HFF-Myc (cell line): ENCODE results near the gene DNAH5.
"Not testable (repeated sequence)": the region's sequence is repeated elsewhere in the genome, so short reads cannot be mapped to it uniquely, and the experiment has no call there.

Experiments
- DNase-seq: peaks from one replicate; pipeline ENCODE4 v3.0.0-alpha.2; 2011; ENCODE audit warnings: low read depth; ENCODE audit errors: extremely low read depth
- H3K4me3 ChIP-seq: replicated peaks from 2 replicates; pipeline ENCODE4 v1.5.1; 2011; ENCODE audit warnings: low read depth, mild to moderate bottlenecking, control low read depth, low read length
- TF ChIP-seq, protein P1 (sequence below): IDR thresholded peaks from 2 replicates; pipeline ENCODE4 v1.5.1; 2012; ENCODE audit warnings: mild to moderate bottlenecking, low read depth, low read length, control low read depth; ENCODE audit errors: missing control alignments

Gene DNAH5

GRCh38 chr5:13987843-13988464, 43.5 kb upstream of the DNAH5 start:
- DNase-seq = peak; percentile 59
- no peak overlapping the region for H3K4me3 ChIP-seq
- TF ChIP-seq, protein P1, sequence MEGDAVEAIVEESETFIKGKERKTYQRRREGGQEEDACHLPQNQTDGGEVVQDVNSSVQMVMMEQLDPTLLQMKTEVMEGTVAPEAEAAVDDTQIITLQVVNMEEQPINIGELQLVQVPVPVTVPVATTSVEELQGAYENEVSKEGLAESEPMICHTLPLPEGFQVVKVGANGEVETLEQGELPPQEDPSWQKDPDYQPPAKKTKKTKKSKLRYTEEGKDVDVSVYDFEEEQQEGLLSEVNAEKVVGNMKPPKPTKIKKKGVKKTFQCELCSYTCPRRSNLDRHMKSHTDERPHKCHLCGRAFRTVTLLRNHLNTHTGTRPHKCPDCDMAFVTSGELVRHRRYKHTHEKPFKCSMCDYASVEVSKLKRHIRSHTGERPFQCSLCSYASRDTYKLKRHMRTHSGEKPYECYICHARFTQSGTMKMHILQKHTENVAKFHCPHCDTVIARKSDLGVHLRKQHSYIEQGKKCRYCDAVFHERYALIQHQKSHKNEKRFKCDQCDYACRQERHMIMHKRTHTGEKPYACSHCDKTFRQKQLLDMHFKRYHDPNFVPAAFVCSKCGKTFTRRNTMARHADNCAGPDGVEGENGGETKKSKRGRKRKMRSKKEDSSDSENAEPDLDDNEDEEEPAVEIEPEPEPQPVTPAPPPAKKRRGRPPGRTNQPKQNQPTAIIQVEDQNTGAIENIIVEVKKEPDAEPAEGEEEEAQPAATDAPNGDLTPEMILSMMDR = peak; percentile 80

DNA sequence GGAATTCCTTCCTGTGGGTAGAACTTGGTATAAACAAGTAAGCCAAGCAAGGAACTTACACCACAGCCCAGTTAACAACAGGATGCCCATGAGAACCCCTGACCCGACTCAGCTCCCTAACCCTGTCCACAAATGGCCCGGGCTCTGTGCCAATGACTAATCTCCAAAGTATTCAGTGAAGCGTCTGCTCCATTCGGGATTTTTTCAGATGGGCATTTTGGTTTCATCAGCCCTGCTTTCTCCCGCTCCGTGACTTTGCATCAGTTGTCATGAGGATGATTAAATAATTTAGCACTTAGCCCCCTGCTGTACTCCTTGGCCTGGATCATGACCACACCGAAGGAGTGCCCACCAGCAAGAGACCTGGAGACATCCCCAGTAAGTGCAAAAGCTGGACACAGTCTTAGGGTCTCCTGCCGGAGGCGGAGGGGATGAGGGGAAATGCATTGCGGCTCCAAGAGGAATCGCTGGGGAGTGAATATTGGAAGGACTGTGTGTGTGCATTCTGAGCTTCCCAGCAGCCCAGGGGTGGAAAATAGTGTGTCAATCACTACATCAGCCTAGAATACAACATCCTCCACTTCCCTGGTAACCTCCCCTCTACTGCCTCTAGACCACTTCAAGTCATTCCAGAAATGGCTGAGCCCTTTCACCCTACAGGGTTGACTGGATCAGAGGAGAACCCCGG, 41.4 kb upstream of the DNAH5 start:
- H3K4me3 ChIP-seq = no peak overlapping the region; the same call in 1 of the 2 replicates
- TF ChIP-seq, protein P1 = no peak
- peak; percentile 83 for DNase-seq

- H3K4me3 ChIP-seq = not testable (repeated sequence)
Measured at GRCh38 chr5:13984888-13985287, 40.4 kb upstream of the DNAH5 start.

DNA sequence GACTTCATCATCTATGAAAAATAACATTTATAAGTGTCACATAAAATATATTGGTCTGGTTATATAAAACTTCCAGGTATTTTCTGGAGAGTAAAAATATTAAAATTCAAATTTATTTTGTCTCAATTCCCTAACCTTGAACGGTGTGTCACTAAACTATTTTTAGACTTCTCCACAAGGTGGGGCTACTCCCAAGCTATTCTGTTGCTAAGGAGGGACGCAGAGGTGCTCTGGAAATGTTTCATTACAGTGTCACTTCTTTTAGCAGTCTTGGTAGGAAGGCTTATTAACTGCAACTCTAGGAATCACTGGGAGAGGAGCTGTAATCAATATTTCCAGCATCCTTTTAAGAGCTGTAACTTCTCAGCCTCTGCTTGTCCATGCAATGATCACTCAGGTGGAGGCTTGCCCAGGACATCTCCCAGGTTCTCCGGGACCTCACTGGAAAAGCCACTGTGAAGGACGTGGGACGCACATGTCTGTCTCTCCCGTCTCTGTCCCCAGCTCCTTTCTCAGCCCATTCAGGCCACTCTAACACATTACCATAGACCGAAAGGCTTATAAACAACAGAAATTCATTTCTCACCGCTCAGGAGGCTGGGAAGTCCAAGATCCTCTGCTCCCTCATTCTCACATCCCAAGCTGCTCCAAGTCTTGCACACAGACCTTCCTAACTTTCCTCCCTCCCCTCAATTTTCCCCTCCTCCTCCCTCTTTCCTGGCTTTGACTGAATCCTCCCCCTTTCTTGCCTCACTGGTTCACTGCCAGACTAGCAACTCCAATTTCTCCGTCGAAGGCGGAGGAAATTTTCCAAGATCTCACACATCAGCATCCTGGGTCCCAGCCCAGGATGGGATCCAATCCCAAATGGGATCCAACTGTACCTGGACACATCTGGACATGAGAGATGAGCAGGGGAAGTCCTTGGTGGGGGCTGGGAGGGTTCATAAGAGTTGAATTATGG, 32.7 kb upstream of the DNAH5 start:
- H3K4me3 ChIP-seq = no peak overlapping the region
- DNase-seq = peak; percentile 22
- TF ChIP-seq, protein P1 = peak; percentile 31

More at GRCh38 chr5:13984888-13985287, 40.4 kb upstream of the DNAH5 start:
- not testable (repeated sequence) for DNase-seq

GRCh38 chr5:13976223-13976622, 31.7 kb upstream of the DNAH5 start:
- H3K4me3 ChIP-seq = no peak overlapping the region
- DNase-seq = no peak
- TF ChIP-seq, protein P1 = no peak

DNA sequence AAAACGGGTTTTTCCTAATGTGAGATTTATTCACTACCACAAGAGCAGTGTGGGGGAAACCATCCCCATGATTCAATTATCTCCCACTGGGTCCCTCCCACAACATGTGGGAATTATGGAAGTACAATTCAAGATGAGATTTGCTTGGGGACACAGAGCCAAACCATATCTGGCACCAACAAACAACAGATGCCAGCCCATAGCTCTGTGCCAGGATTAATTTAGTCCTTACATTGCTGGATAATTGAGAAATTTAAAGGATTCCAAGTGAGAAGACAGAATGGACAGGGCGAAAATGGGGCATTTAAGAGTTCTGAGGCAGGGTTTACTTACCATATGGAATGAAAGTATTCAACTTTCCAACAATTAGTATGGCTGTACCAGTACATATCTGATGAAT, 30.8 kb upstream of the DNAH5 start:
- TF ChIP-seq, protein P1 = no peak
- DNase-seq = no peak
- H3K4me3 ChIP-seq = no peak overlapping the region

- H3K4me3 ChIP-seq = no peak overlapping the region
- no peak for DNase-seq
- TF ChIP-seq, protein P1 = no peak
Measured at GRCh38 chr5:13973724-13974123, 29.2 kb upstream of the DNAH5 start.
